ENCODE data around the gene NT5C1A.

Gene NT5C1A

GRCh38 chr1:39666772-39667171 is 5.1 kb downstream of the NT5C1A start:
- no peaks in the 10 kb centered on the region for H3K9me3 ChIP-seq (ENCODE audit: low read length)
- H3K4me3 ChIP-seq (ENCODE audit: low read depth, low read length, poor library complexity, severe bottlenecking) = no peak overlapping the region
- no peaks in the 10 kb centered on the region for H3K9me2 ChIP-seq (ENCODE audit: low read depth, low read length)
- no peaks in the 10 kb centered on the region for H3K36me3 ChIP-seq (ENCODE audit: insufficient read depth, low read length)
- H3K4me1 ChIP-seq (ENCODE audit: insufficient read depth, low read length, severe bottlenecking) = peaks cover 8% of the 10 kb centered on the region
- no peaks in the 10 kb centered on the region for H3F3A ChIP-seq (ENCODE audit: insufficient read depth, low read length)
- no peak overlapping the region for H3K27ac ChIP-seq (ENCODE audit: low read depth, low read length, poor library complexity, severe bottlenecking)
- H3K27me3 ChIP-seq (ENCODE audit: insufficient read depth, low read length) = no peaks in the 10 kb centered on the region
- H3K79me2 ChIP-seq (ENCODE audit: insufficient read depth, low read length) = no peaks in the 10 kb centered on the region
- H3K9ac ChIP-seq (ENCODE audit: low read length) = no peak overlapping the region
- H3K4me2 ChIP-seq (ENCODE audit: low read length) = no peak overlapping the region
- no peak overlapping the region for H2AFZ ChIP-seq (ENCODE audit: low read length)
- no peaks in the 10 kb centered on the region for H4K20me1 ChIP-seq (ENCODE audit: insufficient read depth, low read length)
- TF ChIP-seq CTCF (IDR thresholded peaks at IDR 0.05; ENCODE audit: low read length) = no peak
- TF ChIP-seq EZH2 (IDR thresholded peaks at IDR 0.05; ENCODE audit: borderline replicate concordance, low read length) = no peak

- H3K36me3 ChIP-seq (ENCODE audit: insufficient read depth, low read length) = no peaks in the 10 kb centered on the region
- no peak overlapping the region for H3K27ac ChIP-seq (ENCODE audit: low read depth, low read length, poor library complexity, severe bottlenecking)
- H3K9me2 ChIP-seq (ENCODE audit: low read depth, low read length) = no peaks in the 10 kb centered on the region
- H3K4me3 ChIP-seq (ENCODE audit: low read depth, low read length, poor library complexity, severe bottlenecking) = peak overlapping the region; percentile 40
- H3K9ac ChIP-seq (ENCODE audit: low read length) = no peak overlapping the region
- no peaks in the 10 kb centered on the region for H3F3A ChIP-seq (ENCODE audit: insufficient read depth, low read length)
- H3K4me1 ChIP-seq (ENCODE audit: insufficient read depth, low read length, severe bottlenecking) = peaks cover 8% of the 10 kb centered on the region
- no peaks in the 10 kb centered on the region for H3K9me3 ChIP-seq (ENCODE audit: low read length)
- H3K79me2 ChIP-seq (ENCODE audit: insufficient read depth, low read length) = no peaks in the 10 kb centered on the region
- no peak overlapping the region for H2AFZ ChIP-seq (ENCODE audit: low read length)
- no peaks in the 10 kb centered on the region for H4K20me1 ChIP-seq (ENCODE audit: insufficient read depth, low read length)
- H3K4me2 ChIP-seq (ENCODE audit: low read length) = peak overlapping the region; percentile 60
- no peak for TF ChIP-seq EZH2 (IDR thresholded peaks at IDR 0.05; ENCODE audit: borderline replicate concordance, low read length)
- no peak for TF ChIP-seq CTCF (IDR thresholded peaks at IDR 0.05; ENCODE audit: low read length)
- H3K27me3 ChIP-seq (ENCODE audit: insufficient read depth, low read length) = no peaks in the 10 kb centered on the region
Observed at GRCh38 chr1:39663559-39663958, 8.3 kb downstream of the NT5C1A start.

GRCh38 chr1:39662861-39663260 is 9.0 kb downstream of the NT5C1A start:
- Histone ChIP-seq H3F3A (ENCODE audit: insufficient read depth, low read length) (no peaks in the 10 kb centered on the region), H3K36me3 (ENCODE audit: insufficient read depth, low read length) (no peaks in the 10 kb centered on the region), H3K9ac (ENCODE audit: low read length) (no peak overlapping the region), H3K4me1 (ENCODE audit: insufficient read depth, low read length, severe bottlenecking) (peaks cover 8% of the 10 kb centered on the region), H2AFZ (ENCODE audit: low read length) (no peak overlapping the region), H3K79me2 (ENCODE audit: insufficient read depth, low read length) (no peaks in the 10 kb centered on the region), H4K20me1 (ENCODE audit: insufficient read depth, low read length) (no peaks in the 10 kb centered on the region), H3K4me2 (ENCODE audit: low read length) (no peak overlapping the region), H3K9me3 (ENCODE audit: low read length) (no peaks in the 10 kb centered on the region), H3K27me3 (ENCODE audit: insufficient read depth, low read length) (no peaks in the 10 kb centered on the region), H3K9me2 (ENCODE audit: low read depth, low read length) (no peaks in the 10 kb centered on the region), H3K27ac (ENCODE audit: low read depth, low read length, poor library complexity, severe bottlenecking) (no peak overlapping the region), H3K4me3 (ENCODE audit: low read depth, low read length, poor library complexity, severe bottlenecking) (no peak overlapping the region)
- TF ChIP-seq EZH2 (IDR thresholded peaks at IDR 0.05; ENCODE audit: borderline replicate concordance, low read length) (no peak), CTCF (IDR thresholded peaks at IDR 0.05; ENCODE audit: low read length) (no peak)
